ENCODE measurements around the gene CACNB2.
"Not testable (repeated sequence)": the region's sequence is repeated elsewhere in the genome, so short reads cannot be mapped to it uniquely, and the experiment has no call there.

The CACNB2 gene

DNA sequence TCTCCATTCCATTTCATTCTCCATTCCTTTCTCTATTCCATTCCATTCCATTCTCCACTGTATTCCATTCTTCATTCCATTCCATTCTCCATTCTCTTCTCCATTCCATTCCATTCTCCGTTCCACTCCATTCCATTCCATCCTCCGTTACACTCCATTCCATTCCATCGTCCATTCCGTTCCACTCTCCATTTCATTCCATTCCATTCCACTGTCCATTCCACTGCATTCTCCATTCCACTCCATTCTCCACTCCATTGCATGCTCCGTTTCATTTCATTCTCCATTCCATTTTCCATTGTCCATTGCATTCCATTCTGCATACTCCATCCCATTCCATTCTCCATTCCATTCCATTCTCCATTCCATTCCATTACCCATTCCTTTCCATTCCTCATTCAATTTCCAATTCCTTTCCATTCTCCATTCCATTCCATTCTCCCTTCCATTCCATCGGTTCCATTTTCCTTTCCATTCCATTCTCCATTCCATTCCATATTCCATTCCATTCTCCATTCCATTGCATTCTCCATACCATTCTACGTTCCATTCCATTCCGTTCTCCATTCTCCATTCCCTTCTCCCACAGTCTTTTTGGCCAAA lies 432.8 kb downstream of the CACNB2 start:
- H3K4me3 ChIP-seq (ENCODE audit: low read depth, low read length), result no peak overlapping the region
- no peak for DNase-seq (ENCODE audit: low read depth)
- TF ChIP-seq, protein P1, sequence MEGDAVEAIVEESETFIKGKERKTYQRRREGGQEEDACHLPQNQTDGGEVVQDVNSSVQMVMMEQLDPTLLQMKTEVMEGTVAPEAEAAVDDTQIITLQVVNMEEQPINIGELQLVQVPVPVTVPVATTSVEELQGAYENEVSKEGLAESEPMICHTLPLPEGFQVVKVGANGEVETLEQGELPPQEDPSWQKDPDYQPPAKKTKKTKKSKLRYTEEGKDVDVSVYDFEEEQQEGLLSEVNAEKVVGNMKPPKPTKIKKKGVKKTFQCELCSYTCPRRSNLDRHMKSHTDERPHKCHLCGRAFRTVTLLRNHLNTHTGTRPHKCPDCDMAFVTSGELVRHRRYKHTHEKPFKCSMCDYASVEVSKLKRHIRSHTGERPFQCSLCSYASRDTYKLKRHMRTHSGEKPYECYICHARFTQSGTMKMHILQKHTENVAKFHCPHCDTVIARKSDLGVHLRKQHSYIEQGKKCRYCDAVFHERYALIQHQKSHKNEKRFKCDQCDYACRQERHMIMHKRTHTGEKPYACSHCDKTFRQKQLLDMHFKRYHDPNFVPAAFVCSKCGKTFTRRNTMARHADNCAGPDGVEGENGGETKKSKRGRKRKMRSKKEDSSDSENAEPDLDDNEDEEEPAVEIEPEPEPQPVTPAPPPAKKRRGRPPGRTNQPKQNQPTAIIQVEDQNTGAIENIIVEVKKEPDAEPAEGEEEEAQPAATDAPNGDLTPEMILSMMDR (IDR thresholded peaks at IDR 0.05; ENCODE audit: low read depth, low read length, missing control alignments), result no peak
- in situ Hi-C loops (cut with HindIII; ENCODE audit: low sequenced_read_pairs), result no loop called here

GRCh38 chr10:18576586-18576985 lies 436.4 kb downstream of the CACNB2 start:
- in situ Hi-C loops (cut with HindIII; ENCODE audit: low sequenced_read_pairs), result no loop called here
- DNase-seq (ENCODE audit: low read depth), result no peak
- H3K4me3 ChIP-seq (ENCODE audit: low read depth, low read length), result no peak overlapping the region
- TF ChIP-seq, protein P1 (IDR thresholded peaks at IDR 0.05; ENCODE audit: low read depth, low read length, missing control alignments), result no peak

- in situ Hi-C loops (cut with HindIII; ENCODE audit: low sequenced_read_pairs), result no loop called here
- TF ChIP-seq, protein P1 (IDR thresholded peaks at IDR 0.05; ENCODE audit: low read depth, low read length, missing control alignments), result no peak
- H3K4me3 ChIP-seq (ENCODE audit: low read depth, low read length), result no peak overlapping the region
- DNase-seq (ENCODE audit: low read depth), result no peak
Measured at GRCh38 chr10:18577823-18578685, 437.8 kb downstream of the CACNB2 start.

- H3K4me3 ChIP-seq (ENCODE audit: low read depth, low read length), result no peak overlapping the region
- DNase-seq (ENCODE audit: low read depth), result no peak
- TF ChIP-seq, protein P1 (IDR thresholded peaks at IDR 0.05; ENCODE audit: low read depth, low read length, missing control alignments), result no peak
- in situ Hi-C loops (cut with HindIII; ENCODE audit: low sequenced_read_pairs), result no loop called here
Measured at GRCh38 chr10:18582803-18583202, 442.6 kb downstream of the CACNB2 start.

GRCh38 chr10:18583575-18584270 lies 443.5 kb downstream of the CACNB2 start:
- in situ Hi-C loops (cut with HindIII; ENCODE audit: low sequenced_read_pairs), result no loop called here
- no peak for DNase-seq (ENCODE audit: low read depth)
- TF ChIP-seq, protein P1 (IDR thresholded peaks at IDR 0.05; ENCODE audit: low read depth, low read length, missing control alignments), result no peak
- H3K4me3 ChIP-seq (ENCODE audit: low read depth, low read length), result no peak overlapping the region

DNA sequence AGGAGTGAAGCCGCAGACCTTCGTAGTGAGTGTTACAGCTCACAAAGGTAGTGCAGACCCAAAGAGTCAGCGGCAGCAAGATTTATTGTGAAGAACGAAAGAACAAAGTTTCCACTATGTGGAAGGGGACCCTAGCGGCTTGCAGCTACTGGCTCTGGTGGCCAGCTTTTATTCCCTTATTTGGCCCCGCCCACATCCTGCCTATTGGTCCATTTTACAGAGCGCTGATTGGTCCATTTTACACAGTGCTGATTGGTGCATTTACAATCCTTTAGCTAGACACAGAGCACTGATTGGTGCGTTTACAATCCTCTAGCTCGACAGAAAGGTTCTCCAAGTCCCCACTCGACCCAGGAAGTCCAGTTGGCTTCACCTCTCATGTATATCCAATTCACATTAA lies 446.4 kb downstream of the CACNB2 start:
- DNase-seq (ENCODE audit: low read depth); in situ Hi-C loops (cut with HindIII; ENCODE audit: low sequenced_read_pairs); H3K4me3 ChIP-seq (ENCODE audit: low read depth, low read length): not testable (repeated sequence)

DNA sequence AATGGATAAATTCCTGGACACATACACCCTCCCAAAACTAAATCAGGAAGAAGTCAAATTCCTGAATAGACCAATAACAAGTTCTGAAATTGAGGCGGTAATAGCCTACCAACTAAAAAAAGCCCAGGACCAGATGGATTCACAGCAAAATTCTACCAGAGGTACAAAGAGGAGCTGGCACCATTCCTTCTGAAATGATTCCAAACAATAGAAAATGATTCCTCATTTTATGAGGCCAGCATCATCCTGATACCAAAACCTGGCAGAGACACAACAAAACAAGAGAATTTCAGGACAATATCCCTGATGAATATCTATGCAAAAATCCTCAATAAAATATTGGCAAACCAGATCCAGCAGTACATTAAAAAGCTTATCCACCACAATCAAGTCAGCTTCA lies 450.9 kb downstream of the CACNB2 start:
- in situ Hi-C loops (cut with HindIII; ENCODE audit: low sequenced_read_pairs); DNase-seq (ENCODE audit: low read depth); H3K4me3 ChIP-seq (ENCODE audit: low read depth, low read length): not testable (repeated sequence)

Measured in astrocyte of the cerebellum (primary cell).